Measurements from ENCODE around the gene MAN1B1. TPM values are rescaled to one million over a fixed set of nuclear protein-coding genes. Genes with fewer than 3 reads are reported as not detected.
A peak's percentile ranks its signal among the peaks of the same experiment; 100 is the strongest.
"Not testable (repeated sequence)": the region's sequence is repeated elsewhere in the genome, so short reads cannot be mapped to it uniquely, and the experiment has no call there.

MAN1B1 gene
- total RNA-seq, 1 donor from 2014 or later = 75.5 TPM

DNA sequence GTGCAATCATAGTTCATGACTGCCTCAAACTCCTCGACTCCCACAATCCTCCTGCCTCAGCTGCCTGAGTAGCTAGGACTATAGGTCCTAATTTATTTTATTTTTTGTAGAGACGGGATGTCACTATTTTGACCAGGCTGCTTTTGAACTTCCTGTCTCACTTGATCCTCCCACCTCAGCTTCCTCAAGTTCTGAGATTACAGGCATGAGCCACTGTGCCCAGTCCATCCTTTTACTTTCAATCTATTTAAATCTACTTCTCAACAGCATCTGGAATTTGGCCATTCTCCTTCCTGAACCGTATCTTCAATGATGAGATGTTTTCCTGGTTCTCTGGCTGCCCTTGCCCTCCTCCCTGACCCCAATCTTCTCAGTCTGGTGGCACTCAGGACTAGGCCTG, 40.0 kb downstream of the MAN1B1 start:
- no peak for DNase-seq (ENCODE audit: low read depth)

DNA sequence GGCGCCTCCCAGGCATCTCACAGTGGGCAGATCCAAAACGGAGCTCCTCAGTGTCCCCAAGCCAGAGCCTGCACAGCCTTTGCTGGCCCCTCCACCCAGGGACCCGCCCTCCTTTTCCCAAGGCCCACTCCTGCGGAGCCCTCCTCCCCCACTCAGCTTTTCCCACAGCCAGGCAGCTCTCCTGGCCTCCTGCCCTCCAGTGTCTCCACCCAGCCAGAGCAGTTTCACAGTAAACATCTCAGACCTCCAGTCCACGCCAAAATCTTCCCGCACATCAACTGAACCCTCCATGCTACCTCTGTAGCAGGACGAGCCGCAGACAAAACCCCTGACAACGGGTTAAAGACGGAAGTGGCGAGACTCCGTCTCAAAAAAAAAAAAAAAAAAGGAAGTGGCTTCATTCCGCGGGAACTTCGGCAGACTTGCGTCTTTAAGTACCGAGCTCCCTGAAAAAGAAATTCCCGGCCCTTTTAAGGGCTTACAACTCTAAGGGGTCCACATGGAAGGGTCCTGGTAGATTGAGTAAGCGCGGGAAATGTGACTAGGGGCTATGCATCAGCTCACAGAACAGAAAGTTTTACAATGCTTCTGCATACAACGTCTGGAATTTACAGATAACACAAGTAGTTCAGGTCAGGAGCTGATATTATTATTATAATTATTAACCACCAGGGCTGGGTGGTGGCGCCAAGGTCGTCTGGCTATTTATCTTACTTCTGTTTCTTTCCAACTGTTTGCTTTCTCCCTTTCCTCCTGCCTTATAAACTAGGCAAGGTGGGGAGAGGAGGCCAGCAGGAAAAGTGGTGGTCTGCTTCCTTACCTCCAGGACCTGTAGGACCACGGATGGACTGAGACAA, 40.7 kb downstream of the MAN1B1 start:
- no peak for DNase-seq (ENCODE audit: low read depth)

DNA sequence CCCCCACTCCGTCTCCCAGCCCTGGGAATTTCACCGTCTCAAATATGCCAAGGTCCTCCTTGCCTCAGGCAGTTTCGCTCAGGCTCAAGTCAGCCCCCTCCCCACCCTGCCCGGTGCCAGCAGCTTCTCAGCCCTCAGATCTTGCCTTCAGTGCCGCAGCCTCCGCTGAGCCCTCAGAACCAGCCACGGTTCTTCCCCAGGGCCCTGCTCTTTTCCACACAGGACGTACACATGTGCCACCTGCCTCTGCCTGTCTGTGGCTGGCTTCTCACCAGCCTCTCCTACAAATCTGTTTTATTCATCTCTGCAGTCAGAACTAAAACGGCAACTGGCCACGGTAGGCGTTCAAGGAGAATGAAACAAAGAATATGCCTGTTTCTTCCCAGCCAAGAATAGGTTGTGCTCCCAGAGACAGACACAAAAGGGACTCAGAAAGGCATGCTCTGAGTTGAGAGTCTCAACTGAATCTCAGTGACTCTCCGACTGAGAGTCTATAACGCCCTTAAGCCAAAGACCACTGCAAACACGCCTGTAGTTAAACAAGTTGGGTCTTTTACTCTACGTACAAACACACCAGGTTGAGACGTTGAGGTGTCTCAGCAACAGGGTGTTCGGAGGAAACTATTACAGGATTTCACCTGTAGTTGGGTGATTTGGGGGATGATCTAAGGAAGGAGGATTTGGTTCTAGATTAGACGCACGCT, 41.5 kb downstream of the MAN1B1 start:
- peak; percentile 67 for DNase-seq (ENCODE audit: low read depth)

DNA sequence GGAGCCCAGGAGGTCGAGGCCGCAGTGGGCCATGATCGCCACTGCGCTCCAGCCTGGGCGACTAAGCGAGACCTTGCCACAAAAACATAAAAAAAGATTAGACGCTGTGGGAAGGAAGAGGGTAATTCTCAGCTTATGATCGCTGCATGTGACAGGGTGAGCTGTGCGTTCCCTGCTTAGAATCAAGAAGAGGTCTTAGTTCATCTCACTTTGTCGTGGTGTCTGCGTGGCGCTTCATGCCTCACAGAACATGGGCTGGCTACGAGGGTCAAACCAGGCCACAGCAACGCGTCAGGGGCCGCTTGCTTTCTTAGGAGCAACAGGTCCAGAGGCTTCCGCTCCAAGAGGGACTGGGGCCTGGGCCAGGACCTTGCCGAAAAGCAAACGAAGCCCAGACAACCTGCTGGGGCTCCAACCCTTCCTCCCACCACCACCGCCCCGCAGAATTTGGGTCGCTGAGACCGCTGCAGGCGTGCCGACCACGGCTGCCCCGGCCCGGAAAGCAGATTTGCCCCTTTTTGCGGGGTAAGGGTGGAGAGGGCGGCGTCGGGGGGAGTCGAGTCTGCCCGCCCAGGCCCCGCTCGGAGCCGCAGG, 42.2 kb downstream of the MAN1B1 start:
- peak; percentile 26 for DNase-seq (ENCODE audit: low read depth)

DNA sequence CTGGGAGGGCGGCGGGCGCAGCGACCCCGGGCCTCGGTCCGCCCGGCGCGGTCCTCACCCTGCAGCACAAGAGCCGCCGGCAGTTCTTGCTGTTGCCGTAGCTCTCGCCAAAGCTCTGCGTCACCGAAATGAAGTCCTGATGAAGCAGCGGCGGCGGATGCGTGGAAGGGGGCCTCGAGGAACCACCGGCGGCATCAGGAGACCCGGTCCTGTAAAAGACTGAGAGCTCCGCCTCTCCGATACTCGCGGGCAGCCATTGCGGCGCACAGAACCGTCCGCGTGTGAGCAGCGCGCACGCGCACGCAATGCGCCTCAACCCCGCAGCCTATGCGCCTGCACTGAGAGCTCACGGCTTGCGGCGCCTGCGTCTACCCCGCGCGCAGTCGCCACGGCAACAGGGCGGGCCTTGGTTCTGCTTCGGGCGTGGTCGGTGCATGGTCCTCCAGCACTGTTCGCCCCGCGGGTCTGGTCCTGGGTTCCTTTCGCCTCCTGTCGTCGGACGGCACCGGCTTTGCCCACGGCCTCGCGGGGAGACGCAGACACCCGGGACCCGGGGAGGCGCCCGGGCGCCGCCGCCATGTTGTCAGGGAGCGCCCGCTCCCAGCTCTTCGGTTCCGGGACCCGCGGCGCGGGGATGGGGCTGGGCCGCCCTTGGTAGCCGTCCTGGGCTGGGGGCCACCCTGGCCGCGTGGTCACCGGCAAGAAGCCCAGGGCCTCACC, 42.8 kb downstream of the MAN1B1 start:
- peak; percentile 92 for DNase-seq (ENCODE audit: low read depth)

DNA sequence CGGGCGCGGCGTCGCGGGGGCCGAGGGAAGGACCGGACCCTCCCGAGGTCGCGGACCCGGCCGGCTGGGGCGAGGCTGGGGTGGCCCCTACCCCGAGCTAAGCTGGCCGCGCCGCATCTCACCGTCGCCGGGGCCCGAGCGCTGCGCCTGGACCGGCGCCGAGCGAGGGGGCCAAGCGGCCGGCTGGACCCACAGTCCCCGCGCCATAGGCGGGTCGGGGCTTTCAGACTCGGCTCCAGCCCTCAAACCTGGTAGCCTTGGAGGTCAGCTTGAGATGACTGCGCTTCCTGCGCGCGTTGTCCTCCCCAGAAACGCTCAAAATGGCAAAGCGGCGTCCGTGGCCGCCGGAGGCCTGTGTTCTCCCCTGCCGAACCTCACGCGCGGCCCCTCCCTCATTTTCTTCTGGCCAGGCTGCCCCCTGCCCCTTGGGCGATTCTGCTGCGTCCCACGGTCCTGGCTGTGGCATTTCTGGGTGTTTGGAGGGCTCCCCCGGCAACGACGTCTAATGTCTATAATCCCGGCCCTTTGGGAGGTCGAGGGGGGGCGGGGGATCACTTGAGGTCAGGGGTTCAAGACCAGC, 43.5 kb downstream of the MAN1B1 start:
- DNase-seq (ENCODE audit: low read depth) = no peak

DNA sequence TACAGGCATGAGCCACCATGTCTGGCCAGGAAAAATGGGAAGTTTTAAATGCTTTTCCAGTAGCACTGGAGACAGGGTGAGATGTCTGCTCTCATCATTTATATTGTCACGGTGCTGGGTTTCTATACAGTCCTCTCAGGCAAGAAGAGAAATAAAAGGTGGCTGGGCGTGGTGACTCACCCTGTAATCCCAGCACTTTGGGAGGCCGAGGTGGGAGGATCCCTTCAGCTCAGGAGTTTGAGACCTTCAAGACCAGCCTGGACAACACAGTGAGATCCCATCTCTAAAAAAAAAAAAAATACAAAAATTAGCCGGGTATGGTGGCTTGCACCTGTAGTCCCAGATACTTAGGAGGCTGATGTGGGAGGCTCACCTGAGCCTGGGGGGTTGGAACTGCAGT, 47.4 kb downstream of the MAN1B1 start:
- DNase-seq (ENCODE audit: low read depth) = no peak

DNA sequence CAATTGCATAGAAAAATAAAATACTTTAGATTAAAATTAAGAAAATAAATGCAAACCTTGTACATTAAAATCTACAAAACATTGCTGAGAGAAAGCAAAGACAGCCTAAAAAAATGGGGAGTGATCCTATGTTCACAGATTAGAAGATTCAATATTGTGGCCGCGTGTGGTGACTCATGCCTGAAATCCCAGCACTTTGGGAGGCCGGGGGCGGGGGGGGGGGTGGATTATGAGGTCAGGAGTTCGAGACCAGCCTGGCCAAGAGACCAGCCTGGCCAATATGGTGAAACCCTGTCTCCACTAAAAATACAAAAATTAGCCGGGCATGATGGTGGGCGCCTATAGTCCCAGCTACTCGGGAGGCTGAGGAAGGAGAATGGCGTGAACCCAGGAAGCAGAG, 48.4 kb downstream of the MAN1B1 start:
- not testable (repeated sequence) for DNase-seq (ENCODE audit: low read depth)

DNA sequence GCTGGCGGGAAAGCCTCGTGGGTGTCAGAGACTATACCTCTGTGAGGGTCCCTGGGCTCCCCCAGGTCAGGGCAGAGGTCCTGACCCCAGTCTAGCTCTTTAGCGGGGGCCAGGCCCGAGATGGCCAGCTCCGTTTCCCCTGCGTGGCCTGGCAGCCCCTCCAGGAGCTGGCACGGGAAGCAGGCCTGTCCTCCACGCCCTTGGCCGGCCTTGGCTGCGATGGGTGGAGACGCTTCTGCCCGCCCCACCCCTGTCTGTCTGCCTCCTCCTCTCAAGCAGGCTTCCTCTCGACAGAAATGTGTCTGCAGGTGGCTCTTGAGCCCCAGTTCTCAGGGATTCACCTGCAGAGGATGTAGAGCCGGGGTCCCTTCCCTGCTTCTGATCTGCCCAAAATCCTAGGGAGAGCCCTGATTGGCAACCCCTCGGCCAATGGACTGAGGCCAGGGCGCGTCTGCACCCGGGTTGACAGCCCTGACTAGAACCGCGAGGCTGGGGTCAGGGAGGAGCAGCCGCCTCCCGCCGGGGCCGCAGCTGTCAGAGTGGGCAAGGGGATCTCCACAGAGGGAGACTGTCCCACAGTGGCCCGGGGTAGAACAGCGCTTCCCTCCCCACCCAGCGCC, 49.6 kb downstream of the MAN1B1 start:
- DNase-seq (ENCODE audit: low read depth) = peak; percentile 33

DNA sequence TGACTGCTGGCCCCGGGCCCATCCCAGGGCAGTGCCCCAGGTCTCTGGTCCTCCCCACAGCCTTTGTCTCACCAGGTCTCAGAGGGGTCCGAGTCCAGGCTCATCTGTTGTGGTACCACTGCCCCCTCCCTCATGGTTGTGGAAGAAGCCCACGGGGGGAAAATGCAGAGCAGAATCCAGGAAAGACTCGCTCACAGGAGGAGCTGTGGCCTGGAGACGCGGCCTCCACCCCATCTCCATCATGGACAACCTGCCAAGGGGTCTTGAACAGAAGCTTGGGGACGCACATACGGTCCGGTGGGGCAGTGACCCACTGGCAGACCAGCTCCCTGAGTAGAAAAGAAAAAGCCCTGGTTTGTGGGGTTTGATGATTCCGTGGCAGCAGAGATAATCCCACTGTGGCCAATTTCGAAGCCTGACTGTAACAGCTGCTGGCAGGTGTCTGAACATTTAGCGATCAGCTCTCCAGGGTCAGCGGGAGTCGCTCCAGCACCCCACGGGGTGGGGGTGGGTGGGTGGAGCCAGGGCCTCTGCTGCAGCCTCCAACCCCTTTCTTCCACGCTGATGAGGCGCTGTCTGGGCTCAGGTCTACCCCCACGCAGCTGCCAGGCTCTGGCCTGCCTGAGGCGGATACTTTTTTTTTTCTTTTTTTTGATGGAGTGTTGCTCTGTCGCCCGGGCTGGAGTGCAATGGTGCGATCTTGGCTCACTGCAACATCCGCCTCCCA, 50.3 kb downstream of the MAN1B1 start:
- peak; percentile 71 for DNase-seq (ENCODE audit: low read depth)

DNA sequence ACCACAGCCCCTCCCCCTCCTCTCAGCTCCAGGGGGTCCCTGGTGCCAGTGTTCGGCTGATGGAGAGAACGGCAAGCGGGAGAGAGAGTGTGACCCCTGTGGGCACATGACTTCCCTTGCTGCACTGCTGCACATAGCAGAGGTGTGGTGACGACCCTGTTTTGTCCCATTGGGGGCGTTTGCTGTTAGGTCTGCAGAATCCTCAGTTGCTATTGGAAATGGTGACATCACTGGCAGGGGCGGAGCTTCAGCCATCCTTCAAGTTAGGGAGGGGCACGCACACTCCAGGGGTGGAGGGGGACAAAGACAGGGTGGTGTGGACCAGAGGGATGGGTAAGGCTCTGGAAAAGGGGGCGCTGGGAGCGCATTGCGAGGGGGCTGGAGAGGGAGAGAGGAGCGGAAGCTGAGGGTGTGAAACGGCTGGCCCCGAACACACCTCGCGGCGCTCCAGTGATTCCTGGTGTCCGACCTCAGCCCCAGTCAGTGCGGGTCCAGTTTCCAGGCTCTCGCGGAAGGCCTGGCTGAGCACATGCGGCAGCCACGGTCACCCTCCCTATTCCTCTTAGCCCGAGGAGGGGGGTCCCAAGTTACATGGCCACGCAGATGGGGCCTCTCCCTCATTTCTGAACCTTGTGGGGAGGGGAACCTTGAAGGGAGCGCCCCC, 51.4 kb downstream of the MAN1B1 start:
- DNase-seq (ENCODE audit: low read depth) = no peak

DNA sequence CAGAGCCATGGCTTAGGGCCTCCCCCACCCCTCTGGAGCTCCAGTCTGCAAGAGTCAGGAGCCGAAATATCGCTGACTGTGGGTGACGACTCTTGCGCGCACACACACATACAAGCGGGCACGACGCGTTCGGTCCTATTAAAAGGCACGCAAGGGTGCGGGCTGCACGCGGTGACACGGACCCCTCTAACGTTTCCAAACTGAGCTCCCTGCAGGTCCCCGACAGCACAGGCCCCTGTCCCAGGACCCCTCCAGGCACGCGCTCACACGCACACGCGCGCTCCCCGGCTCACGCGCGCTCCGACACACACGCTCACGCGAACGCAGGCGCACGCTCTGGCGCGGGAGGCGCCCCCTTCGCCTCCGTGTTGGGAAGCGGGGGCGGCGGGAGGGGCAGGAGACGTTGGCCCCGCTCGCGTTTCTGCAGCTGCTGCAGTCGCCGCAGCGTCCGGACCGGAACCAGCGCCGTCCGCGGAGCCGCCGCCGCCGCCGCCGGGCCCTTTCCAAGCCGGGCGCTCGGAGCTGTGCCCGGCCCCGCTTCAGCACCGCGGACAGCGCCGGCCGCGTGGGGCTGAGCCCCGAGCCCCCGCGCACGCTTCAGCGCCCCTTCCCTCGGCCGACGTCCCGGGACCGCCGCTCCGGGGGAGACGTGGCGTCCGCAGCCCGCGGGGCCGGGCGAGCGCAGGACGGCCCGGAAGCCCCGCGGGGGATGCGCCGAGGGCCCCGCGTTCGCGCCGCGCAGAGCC, 52.1 kb downstream of the MAN1B1 start, which contains the start of gene GRIN1:
Gene GRIN1, plus strand, starts transcription at position 433 of the 746 bp plus-strand sequence. CDS start 333 bp downstream, outside the sequence.
- peak; percentile 36 for DNase-seq (ENCODE audit: low read depth)

DNA sequence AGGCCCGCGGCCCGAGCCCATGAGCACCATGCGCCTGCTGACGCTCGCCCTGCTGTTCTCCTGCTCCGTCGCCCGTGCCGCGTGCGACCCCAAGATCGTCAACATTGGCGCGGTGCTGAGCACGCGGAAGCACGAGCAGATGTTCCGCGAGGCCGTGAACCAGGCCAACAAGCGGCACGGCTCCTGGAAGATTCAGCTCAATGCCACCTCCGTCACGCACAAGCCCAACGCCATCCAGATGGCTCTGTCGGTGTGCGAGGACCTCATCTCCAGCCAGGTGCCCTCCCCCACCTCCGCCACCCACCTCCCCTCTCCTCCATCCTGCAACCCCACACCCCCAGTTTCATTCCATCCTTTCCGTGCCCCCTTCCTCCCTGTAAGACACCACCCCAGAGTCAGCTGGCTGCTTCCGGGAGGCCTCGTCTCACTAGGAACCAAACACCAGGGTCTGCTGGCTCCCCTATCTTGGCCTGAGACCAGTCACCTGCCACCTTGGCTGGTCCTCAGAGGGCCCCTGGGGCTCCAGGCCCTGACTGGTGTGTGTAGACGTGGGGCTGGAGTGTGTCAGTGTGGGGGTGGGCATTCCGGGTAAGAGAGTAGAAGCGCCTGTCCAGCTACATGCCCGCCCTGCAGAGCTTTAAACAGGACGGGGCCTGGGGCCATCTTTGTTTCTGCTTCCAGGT, 52.8 kb downstream of the MAN1B1 start:
- no peak for DNase-seq (ENCODE audit: low read depth)

DNA sequence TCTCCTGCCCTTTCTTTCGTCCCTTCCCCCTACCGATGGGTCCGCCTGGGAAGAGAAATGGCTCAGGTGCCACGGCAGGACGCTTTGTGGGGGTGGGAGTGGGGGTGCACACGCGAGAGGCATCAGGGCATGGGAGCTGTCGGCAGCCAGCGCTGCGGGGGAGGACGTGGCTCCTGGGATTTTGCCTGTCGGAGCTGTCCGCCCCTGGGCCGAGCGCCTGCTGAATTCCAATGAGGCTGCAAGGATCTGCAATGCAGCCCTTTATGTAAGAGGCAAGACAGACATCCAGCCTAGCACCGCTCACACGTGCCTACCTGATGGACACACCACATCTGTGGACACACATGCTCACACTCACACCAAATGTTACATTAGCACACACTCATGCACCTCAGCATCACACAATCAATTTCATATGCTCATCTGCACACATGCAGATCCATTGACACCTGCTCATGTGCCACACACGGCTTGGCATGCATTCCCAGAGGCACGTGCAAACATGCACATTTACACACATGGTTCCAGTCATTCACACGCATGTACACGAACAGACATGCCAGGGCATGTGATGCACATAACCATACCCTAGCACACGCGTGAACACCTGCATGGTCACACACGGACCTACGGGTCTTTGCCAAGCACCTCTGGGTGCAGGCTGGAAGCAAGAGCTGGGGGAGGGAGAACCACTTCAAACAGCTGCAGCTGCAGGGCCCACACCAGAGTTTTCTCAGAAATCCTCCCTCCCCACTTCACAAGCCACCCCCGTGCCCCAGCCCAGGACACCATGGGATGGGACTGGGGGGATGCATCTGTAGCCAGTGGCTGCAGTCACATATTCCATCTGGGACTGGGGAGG, 53.6 kb downstream of the MAN1B1 start:
- DNase-seq (ENCODE audit: low read depth) = no peak

DNA sequence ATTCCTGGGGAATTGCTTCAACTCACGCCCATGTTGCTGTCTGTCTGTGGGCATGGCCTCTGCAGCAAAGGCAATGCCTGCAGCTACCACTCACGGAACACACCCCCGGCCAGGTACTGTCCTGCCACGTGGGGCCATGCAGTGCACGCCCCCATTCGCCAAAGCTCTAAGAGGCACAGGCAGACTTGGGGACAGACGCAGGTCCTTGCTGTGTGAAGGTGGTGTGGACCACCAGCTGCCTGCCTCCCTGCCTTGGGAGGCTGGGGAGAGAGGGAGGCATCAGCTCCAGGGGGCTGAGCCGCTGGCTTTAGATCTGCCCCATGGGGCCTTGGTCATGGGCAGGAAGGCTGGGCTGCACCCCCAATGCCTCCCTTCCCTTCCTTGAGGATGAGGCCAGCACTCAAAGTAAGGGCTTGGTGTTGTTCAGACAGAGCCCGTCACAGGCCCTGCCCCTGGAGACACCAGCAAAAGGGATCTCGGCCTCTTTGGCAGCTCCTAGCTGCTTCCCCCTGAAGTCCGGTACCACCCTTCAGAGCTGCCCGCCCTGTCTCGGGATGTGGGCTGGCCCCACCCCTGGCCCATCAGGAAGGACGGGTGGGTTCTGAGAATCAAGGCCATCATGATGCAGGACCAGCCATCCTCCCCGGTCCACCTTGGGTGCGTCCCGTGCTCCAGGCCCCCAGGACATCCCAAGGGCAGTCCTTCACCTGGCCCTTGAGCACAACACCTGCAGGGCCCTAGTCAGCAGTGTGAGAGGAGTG, 54.4 kb downstream of the MAN1B1 start:
- DNase-seq (ENCODE audit: low read depth) = no peak

Data from myocyte (in vitro differentiated cells).